Esophagus muscularis mucosa (tissue), 4 donors: ENCODE measurements around the gene KLF7. TPM values are rescaled to one million over a fixed set of nuclear protein-coding genes. Genes with fewer than 3 reads are reported as not detected.
A peak's percentile ranks its signal among the peaks of the same experiment; 100 is the strongest.

Experiments
- DNase-seq: peaks from one replicate; pipeline ENCODE4 v3.0.0-alpha.2; 2017; ENCODE audit errors: extremely low spot score
- H3K27ac ChIP-seq, 4 donors: fragments of 200-600 bp; sonication (generic); replicated peaks in 1 of 4; 1 replicate in 3 of 4; 2 replicates in 1 of 4; pipeline ENCODE4 v1.5.1; 2016 to 2019; ENCODE audit warnings: mild to moderate bottlenecking in 1 of 4
- H3K27me3 ChIP-seq, 4 donors: fragments of 200-600 bp; sonication (generic); one replicate each; pipeline versions ENCODE4 v1.5.1 to v1.6.0; 2016 to 2019
- H3K36me3 ChIP-seq, 4 donors: fragments of 200-600 bp; sonication (generic); one replicate each; pipeline ENCODE4 v1.5.1; 2016 to 2019
- H3K4me1 ChIP-seq, 4 donors: fragments of 200-600 bp; sonication (generic); one replicate each; pipeline ENCODE4 v1.5.1; 2016 to 2019
- H3K4me3 ChIP-seq, 4 donors: fragments of 200-600 bp; sonication (generic); 1 replicate in 2 of 4; 2 replicates in 2 of 4; pipeline ENCODE4 v1.5.1; 2016 to 2019; ENCODE audit warnings: mild to moderate bottlenecking in 4 of 4, moderate library complexity in 1 of 4
- H3K9me3 ChIP-seq, 4 donors: fragments of 200-600 bp; sonication (generic); 1 replicate in 3 of 4; 2 replicates in 1 of 4; pipeline ENCODE4 v1.5.1; 2016 to 2019
- EP300 ChIP-seq: sonication (generic); formaldehyde crosslinking; IDR thresholded peaks from one replicate; pipeline ENCODE4 v1.6.1; 2017; ENCODE audit warnings: antibody characterized with exemption
- POLR2A ChIP-seq: fragments of 450-650 bp; IDR thresholded peaks from one replicate; pipeline ENCODE4 v1.6.1; 2017; ENCODE audit warnings: antibody characterized with exemption, moderate library complexity, mild to moderate bottlenecking, low read depth
- POLR2AphosphoS5 ChIP-seq, 2 donors: sonication (generic); formaldehyde crosslinking; IDR thresholded peaks; one replicate each; pipeline ENCODE4 v1.6.1; 2017; ENCODE audit warnings: antibody characterized with exemption in 2 of 2
- WGBS: methylation state at CpG from one replicate; pipeline ENCODE4 v1.1.5; 2018; 5-methylcytosine and 5-hydroxymethylcytosine counted together
- intact Hi-C: fragments of 100-400 bp; cut with DNase I; formaldehyde crosslinking; loops from one replicate; pipeline ENCODE4 v1.15.1; 2023
- total RNA-seq, 4 donors: library from RNA; depleted of rRNA; stranded (reverse); fragments of >200 nt; gene quantifications; one replicate each; pipeline versions ENCODE4 v1.1.0 to v1.2.1, GENCODE V29; 2016
- TF ChIP-seq, protein P1 (sequence below), 3 experiments: fragments of 200-600 bp in 2 of 3; fragments of 450-650 bp in 1 of 3; sonication (generic) in 2 of 3; IDR thresholded peaks; one replicate each; pipeline ENCODE4 v1.5.1; 2017 to 2019; ENCODE audit warnings: antibody characterized with exemption in 3 of 3, mild to moderate bottlenecking in 2 of 3, moderate library complexity in 1 of 3

The KLF7 gene
- total RNA-seq, 4 donors from 2014 or later: 25.3 to 47.4 (median 36.9) TPM

DNA sequence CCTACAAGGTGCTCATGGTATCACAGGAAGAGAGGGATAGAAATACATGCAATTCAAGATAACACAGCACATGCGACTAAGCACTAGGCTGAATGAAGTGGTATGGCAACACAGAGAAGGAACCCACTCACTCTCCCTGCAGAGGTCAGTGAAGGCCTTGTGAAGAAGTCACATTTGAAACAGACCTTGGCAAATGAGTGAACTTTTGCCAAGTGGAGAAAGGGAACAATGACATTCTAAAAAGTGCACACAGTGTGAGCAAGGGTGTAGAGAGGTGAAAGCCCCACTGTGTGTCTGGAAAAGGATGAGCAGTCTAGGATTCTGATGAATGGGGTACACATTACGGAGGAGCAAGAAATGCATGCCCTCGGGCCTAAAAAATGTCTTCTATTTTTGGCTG lies 23.3 kb downstream of the KLF7 start:
- WGBS: 53% methylated on average over 3 of the region's 3 CpGs
- peaks cover 92 to 100% (median 96%) of the 10 kb centered on the region in 4 donors for H3K4me1 ChIP-seq

DNA sequence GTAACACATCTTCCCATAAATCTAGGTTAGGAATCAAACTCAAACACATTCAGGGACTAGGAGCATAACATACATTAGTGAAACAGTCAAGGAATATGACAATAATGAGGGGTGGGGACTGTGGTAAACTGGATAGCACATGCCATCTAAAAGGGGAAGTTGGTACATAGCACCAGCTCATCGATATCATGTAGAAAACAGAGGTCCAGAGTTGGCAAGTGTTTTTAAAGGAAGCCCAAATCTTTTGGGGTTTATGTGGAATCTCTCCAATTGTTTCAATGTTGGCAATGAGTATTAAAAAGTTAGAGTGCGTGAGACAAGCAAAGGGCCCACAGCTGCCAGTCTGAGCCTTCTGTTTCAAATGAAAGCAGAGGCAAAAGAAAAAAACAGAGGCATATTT lies 24.4 kb downstream of the KLF7 start:
- peak overlapping the region; percentile 83 to 100 (median 85) for H3K27ac ChIP-seq
- intact Hi-C loops: no loop called here
- 46% methylated on average over 2 of the region's 2 CpGs for WGBS
- H3K4me3 ChIP-seq: no peak overlapping the region
- peaks cover 94 to 100% (median 96%) of the 10 kb centered on the region in 4 donors for H3K4me1 ChIP-seq
- no peaks in the 10 kb centered on the region for H3K27me3 ChIP-seq
- H3K36me3 ChIP-seq: no peaks in the 10 kb centered on the region
- no peak for DNase-seq
- H3K9me3 ChIP-seq: no peaks in the 10 kb centered on the region
- TF ChIP-seq POLR2A (no peak), EP300 (no peak), POLR2AphosphoS5 (IDR thresholded peaks at IDR 0.05) (no peak)
- TF ChIP-seq, protein P1, sequence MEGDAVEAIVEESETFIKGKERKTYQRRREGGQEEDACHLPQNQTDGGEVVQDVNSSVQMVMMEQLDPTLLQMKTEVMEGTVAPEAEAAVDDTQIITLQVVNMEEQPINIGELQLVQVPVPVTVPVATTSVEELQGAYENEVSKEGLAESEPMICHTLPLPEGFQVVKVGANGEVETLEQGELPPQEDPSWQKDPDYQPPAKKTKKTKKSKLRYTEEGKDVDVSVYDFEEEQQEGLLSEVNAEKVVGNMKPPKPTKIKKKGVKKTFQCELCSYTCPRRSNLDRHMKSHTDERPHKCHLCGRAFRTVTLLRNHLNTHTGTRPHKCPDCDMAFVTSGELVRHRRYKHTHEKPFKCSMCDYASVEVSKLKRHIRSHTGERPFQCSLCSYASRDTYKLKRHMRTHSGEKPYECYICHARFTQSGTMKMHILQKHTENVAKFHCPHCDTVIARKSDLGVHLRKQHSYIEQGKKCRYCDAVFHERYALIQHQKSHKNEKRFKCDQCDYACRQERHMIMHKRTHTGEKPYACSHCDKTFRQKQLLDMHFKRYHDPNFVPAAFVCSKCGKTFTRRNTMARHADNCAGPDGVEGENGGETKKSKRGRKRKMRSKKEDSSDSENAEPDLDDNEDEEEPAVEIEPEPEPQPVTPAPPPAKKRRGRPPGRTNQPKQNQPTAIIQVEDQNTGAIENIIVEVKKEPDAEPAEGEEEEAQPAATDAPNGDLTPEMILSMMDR (IDR thresholded peaks at IDR 0.05): no peak

More for the DNA sequence above, 23.3 kb downstream of the KLF7 start:
- intact Hi-C loops: no loop called here
- Histone ChIP-seq H3K4me3 (peak overlapping the region in 3 of 4 donors; percentile 32 to 36 (median 35)), H3K9me3 (no peaks in the 10 kb centered on the region), H3K36me3 (no peaks in the 10 kb centered on the region), H3K27ac (peak overlapping the region; percentile 83 to 100 (median 85)), H3K27me3 (no peaks in the 10 kb centered on the region)
- no peak for DNase-seq
- TF ChIP-seq POLR2AphosphoS5 (IDR thresholded peaks at IDR 0.05) (peak in 1 of 2 donors; percentile 48), EP300 (no peak), POLR2A (no peak)
- TF ChIP-seq, protein P1 (IDR thresholded peaks at IDR 0.05): peak in 1 of 3 experiments; percentile 23

DNA sequence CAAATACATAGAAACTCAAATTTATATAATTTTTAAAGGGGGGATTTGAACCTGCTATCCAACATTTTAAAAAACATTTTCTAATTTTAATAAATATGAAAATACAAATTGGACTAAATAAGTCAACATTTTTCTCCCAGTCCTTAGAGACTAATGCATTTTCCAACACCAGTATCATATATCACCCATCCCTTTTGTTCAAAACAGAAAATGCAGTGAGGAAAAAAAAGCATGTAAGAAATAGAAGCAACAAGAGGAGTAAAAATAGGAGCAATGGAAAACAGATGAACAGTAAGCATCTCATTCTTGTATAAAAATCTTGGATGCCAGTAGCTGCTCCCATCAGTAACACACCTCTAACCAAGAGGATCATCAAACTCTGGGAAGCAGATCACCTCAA lies 25.5 kb downstream of the KLF7 start:
- Histone ChIP-seq H3K4me3 (no peak overlapping the region), H3K36me3 (no peaks in the 10 kb centered on the region), H3K4me1 (peaks cover 94 to 100% (median 96%) of the 10 kb centered on the region in 4 donors), H3K9me3 (no peaks in the 10 kb centered on the region), H3K27ac (peak overlapping the region; percentile 83 to 100 (median 85)), H3K27me3 (no peaks in the 10 kb centered on the region)
- intact Hi-C loops: no loop called here
- no peak for TF ChIP-seq EP300
- TF ChIP-seq, protein P1 (IDR thresholded peaks at IDR 0.05): no peak
- no peak for TF ChIP-seq POLR2A
- TF ChIP-seq POLR2AphosphoS5 (IDR thresholded peaks at IDR 0.05): no peak
- no peak for DNase-seq

DNA sequence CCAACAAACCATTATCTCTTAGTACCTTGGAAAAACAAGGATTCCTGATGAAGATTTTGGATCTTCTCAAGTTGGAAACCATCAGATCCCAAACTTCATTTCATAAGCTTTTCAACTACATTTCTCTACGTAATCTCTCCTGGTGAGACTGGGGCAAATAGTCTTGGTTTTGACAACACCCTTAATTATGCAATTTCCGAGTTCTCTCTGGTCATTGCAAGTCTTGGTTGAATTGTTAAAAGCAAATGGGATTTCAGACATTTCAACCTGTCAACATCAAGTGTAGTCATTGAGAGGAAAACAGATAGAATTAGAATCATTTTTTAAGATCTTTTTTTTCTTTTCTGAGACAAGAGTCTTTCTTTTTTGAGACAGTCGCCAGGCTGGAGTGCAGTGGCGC lies 26.2 kb downstream of the KLF7 start:
- H3K4me1 ChIP-seq: peaks cover 94 to 100% (median 96%) of the 10 kb centered on the region in 4 donors
- H3K27me3 ChIP-seq: no peaks in the 10 kb centered on the region
- no peak for TF ChIP-seq POLR2A
- TF ChIP-seq, protein P1 (IDR thresholded peaks at IDR 0.05): no peak
- no peak for TF ChIP-seq EP300
- TF ChIP-seq POLR2AphosphoS5 (IDR thresholded peaks at IDR 0.05): no peak
- intact Hi-C loops: no loop called here
- no peaks in the 10 kb centered on the region for H3K9me3 ChIP-seq
- DNase-seq: no peak
- WGBS: 80% methylated on average over 4 of the region's 4 CpGs
- H3K27ac ChIP-seq: peak overlapping the region; percentile 69 to 100 (median 80)
- H3K4me3 ChIP-seq: no peak overlapping the region
- no peaks in the 10 kb centered on the region for H3K36me3 ChIP-seq
